Measurements from ENCODE around the gene RAN. TPM values are rescaled to one million over a fixed set of nuclear protein-coding genes. Genes with fewer than 3 reads are reported as not detected.
A peak's percentile ranks its signal among the peaks of the same experiment; 100 is the strongest.
"Not testable (repeated sequence)": the region's sequence is repeated elsewhere in the genome, so short reads cannot be mapped to it uniquely, and the experiment has no call there.

RAN gene
- total and polyA plus RNA-seq, 7 experiments from 2014 or later = 255 to 925 (median 287) TPM

DNA sequence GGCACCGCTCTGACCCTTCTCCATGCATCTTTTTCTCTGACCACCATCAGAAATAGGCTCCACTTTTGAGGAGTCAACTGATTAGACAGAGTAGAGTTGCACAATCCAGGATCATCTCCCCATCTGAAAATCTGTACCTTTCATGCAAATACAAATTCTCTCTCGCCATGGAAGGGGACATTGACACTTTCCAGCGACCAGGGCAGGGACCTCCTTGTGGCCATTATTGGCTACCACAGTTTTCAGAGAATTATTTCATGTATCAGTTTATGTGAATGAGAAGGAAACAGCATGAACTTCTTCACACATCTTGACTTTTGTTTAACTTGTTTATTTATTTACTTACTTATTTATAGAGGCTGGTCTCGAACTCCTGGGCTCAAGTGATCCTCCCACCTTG is 13.8 kb upstream of the RAN start:
- H3K4me1 Mint-ChIP-seq = peaks cover 0 to 4% (median 0%) of the 10 kb centered on the region in 7 donors
- POLR2A ChIA-PET = no interaction called here
- H3K27ac ChIP-seq (ENCODE audit: low read depth, low read length) = no peak overlapping the region
- peaks cover 0 to 16% (median 10%) of the 10 kb centered on the region in 11 donors for H3K9me3 Mint-ChIP-seq
- H3K36me3 ChIP-seq (ENCODE audit: control insufficient read depth in 2 of 3, insufficient read depth in 3 of 3, low read length in 3 of 3) = no peaks in the 10 kb centered on the region
- H3K27me3 ChIP-seq (ENCODE audit: control insufficient read depth in 2 of 2, insufficient read depth in 2 of 2, low read length in 2 of 2) = no peaks in the 10 kb centered on the region
- H3K4me3 ChIP-seq (ENCODE audit: low read length) = no peak overlapping the region
- intact Hi-C loops (cut with micrococcal nuclease) = no loop called here
- peaks cover 0 to 13% (median 7%) of the 10 kb centered on the region in 5 donors for H3K27me3 Mint-ChIP-seq
- peaks cover 0 to 3% (median 0%) of the 10 kb centered on the region in 3 experiments for H3K9me3 ChIP-seq (ENCODE audit: control insufficient read depth in 2 of 3, low read length in 3 of 3)
- DNase-seq = no peak
- ATAC-seq = no peak
- no peak overlapping the region for H3K4me3 Mint-ChIP-seq
- no peaks in the 10 kb centered on the region for H3K4me1 ChIP-seq (ENCODE audit: control insufficient read depth in 2 of 2, insufficient read depth in 2 of 2, low read length in 2 of 2)
- no peak overlapping the region for H3K27ac Mint-ChIP-seq
- peaks cover 3 to 8% (median 7%) of the 10 kb centered on the region in 5 donors for H3K36me3 Mint-ChIP-seq
- CTCF ChIA-PET = no interaction called here

DNA sequence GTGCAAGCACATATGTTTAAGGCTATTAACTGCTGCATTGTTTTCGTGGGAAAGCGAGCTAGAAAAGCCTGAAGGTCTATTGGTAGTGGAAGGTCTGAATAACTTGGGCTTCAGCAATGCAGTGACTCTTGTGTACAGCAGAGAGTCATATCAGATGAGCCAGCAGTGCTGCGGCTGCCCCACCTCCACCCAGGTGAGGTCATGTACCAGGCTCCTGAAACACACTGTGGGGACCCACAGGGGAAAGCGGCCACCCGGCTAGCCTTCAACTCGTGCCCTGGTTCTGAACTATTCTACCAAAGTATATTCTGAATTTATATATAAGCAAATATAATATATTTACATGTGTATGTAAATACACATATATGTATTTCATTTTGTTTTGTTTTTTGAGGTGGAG is 12.7 kb upstream of the RAN start:
- Mint-ChIP-seq H3K27me3 (peaks cover 0 to 9% (median 6%) of the 10 kb centered on the region in 5 donors), H3K27ac (no peak overlapping the region), H3K4me3 (no peak overlapping the region), H3K9me3 (peaks cover 0 to 16% (median 10%) of the 10 kb centered on the region in 11 donors), H3K36me3 (peaks cover 3 to 8% (median 7%) of the 10 kb centered on the region in 5 donors), H3K4me1 (peaks cover 0 to 4% (median 0%) of the 10 kb centered on the region in 7 donors)
- DNase-seq (no peak), ATAC-seq (no peak)
- Histone ChIP-seq H3K4me3 (ENCODE audit: low read length) (no peak overlapping the region), H3K36me3 (ENCODE audit: control insufficient read depth in 2 of 3, insufficient read depth in 3 of 3, low read length in 3 of 3) (no peaks in the 10 kb centered on the region), H3K9me3 (ENCODE audit: control insufficient read depth in 2 of 3, low read length in 3 of 3) (peaks cover 0 to 3% (median 0%) of the 10 kb centered on the region in 3 experiments), H3K4me1 (ENCODE audit: control insufficient read depth in 2 of 2, insufficient read depth in 2 of 2, low read length in 2 of 2) (no peaks in the 10 kb centered on the region), H3K27me3 (ENCODE audit: control insufficient read depth in 2 of 2, insufficient read depth in 2 of 2, low read length in 2 of 2) (no peaks in the 10 kb centered on the region), H3K27ac (ENCODE audit: low read depth, low read length) (no peak overlapping the region)
- intact Hi-C loops (cut with micrococcal nuclease) = no loop called here
- POLR2A ChIA-PET = interaction anchor here (1.3 kb wide), 1 partner anchor 10 kb away, joined by 4 read pairs; no protein-coding TSS in a partner anchor
- CTCF ChIA-PET = no interaction called here

DNA sequence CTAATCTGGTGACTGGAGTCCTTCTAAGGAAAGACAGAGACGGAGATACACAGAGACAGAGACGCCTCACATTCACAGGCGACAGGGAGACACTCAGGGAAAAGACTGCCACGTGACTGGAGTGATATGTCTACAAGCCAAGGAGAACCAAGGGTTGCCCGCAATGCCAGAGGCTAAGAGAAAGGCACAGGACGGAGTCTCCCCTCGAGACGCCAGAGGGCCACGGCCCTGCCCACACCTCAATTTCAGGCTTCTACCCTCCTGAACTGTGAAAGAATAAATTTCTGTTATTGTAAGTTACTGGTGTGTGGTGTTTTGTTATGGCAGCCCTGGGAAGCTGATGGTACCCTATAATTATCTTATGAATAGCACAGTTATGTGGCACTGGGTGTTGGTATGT is 11.6 kb upstream of the RAN start:
- no peak for ATAC-seq
- CTCF ChIA-PET = no interaction called here

DNA sequence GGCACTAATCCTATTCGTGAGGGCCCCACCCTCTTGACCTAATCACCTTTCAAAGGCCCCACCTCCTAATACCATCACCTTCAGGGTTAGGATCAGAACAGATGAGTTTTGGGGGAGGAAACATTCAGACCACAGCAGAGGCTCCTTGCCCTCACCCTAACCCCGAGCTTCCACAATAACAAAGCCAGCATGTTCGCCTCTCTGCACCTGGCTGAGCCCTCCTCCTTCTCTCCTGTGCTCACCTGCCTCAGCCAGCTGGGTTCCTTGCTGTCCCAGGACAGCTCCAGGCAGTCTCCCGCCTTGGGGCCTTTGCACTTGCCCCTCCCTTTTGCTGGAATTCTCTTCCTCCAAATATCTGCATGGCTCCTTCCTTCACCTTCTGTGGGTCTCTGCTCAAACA is 9.7 kb upstream of the RAN start:
- H3K27ac Mint-ChIP-seq = peak overlapping the region in 2 of 9 donors; percentile 56 to 57
- peaks cover 0 to 4% (median under 1%) of the 10 kb centered on the region in 5 donors for H3K27me3 Mint-ChIP-seq
- Histone ChIP-seq H3K4me1 (ENCODE audit: control insufficient read depth in 2 of 2, insufficient read depth in 2 of 2, low read length in 2 of 2) (peaks cover 0 to 2% of the 10 kb centered on the region in 2 donors), H3K27ac (ENCODE audit: low read depth, low read length) (no peak overlapping the region), H3K9me3 (ENCODE audit: control insufficient read depth in 2 of 3, low read length in 3 of 3) (peaks cover 0 to under 1% (median 0%) of the 10 kb centered on the region in 3 experiments), H3K4me3 (ENCODE audit: low read length) (no peak overlapping the region), H3K36me3 (ENCODE audit: control insufficient read depth in 2 of 3, insufficient read depth in 3 of 3, low read length in 3 of 3) (no peaks in the 10 kb centered on the region), H3K27me3 (ENCODE audit: control insufficient read depth in 2 of 2, insufficient read depth in 2 of 2, low read length in 2 of 2) (no peaks in the 10 kb centered on the region)
- ChIA-PET POLR2A (no interaction called here), CTCF (no interaction called here)
- intact Hi-C loops (cut with micrococcal nuclease) = no loop called here
- ATAC-seq (no peak), DNase-seq (no peak)
- H3K4me3 Mint-ChIP-seq = no peak overlapping the region
- H3K36me3 Mint-ChIP-seq = peaks cover 0 to 7% (median 4%) of the 10 kb centered on the region in 5 donors
- peaks cover 0 to 11% (median 5%) of the 10 kb centered on the region in 11 donors for H3K9me3 Mint-ChIP-seq
- H3K4me1 Mint-ChIP-seq = peaks cover 0 to 15% (median 11%) of the 10 kb centered on the region in 7 donors

More for the DNA sequence above, 11.6 kb upstream of the RAN start:
- Mint-ChIP-seq H3K27me3 (peaks cover 0 to 7% (median 5%) of the 10 kb centered on the region in 5 donors), H3K4me3 (no peak overlapping the region), H3K27ac (no peak overlapping the region), H3K4me1 (peaks cover 0 to 4% (median 0%) of the 10 kb centered on the region in 7 donors), H3K9me3 (peaks cover 0 to 16% (median 10%) of the 10 kb centered on the region in 11 donors), H3K36me3 (peaks cover 3 to 11% (median 7%) of the 10 kb centered on the region in 5 donors)
- H3K4me3 ChIP-seq (ENCODE audit: low read length) = no peak overlapping the region
- no peaks in the 10 kb centered on the region for H3K4me1 ChIP-seq (ENCODE audit: control insufficient read depth in 2 of 2, insufficient read depth in 2 of 2, low read length in 2 of 2)
- intact Hi-C loops (cut with micrococcal nuclease) = no loop called here
- no peak overlapping the region for H3K27ac ChIP-seq (ENCODE audit: low read depth, low read length)
- no peaks in the 10 kb centered on the region for H3K36me3 ChIP-seq (ENCODE audit: control insufficient read depth in 2 of 3, insufficient read depth in 3 of 3, low read length in 3 of 3)
- no peak for DNase-seq
- H3K9me3 ChIP-seq (ENCODE audit: control insufficient read depth in 2 of 3, low read length in 3 of 3) = peaks cover 0 to 3% (median 0%) of the 10 kb centered on the region in 3 experiments
- H3K27me3 ChIP-seq (ENCODE audit: control insufficient read depth in 2 of 2, insufficient read depth in 2 of 2, low read length in 2 of 2) = no peaks in the 10 kb centered on the region
- POLR2A ChIA-PET = interaction anchor here (1.1 to 1.3 kb wide), 2 partner anchors 9 to 15 kb away, joined by 3 to 4 read pairs; no protein-coding TSS in a partner anchor

DNA sequence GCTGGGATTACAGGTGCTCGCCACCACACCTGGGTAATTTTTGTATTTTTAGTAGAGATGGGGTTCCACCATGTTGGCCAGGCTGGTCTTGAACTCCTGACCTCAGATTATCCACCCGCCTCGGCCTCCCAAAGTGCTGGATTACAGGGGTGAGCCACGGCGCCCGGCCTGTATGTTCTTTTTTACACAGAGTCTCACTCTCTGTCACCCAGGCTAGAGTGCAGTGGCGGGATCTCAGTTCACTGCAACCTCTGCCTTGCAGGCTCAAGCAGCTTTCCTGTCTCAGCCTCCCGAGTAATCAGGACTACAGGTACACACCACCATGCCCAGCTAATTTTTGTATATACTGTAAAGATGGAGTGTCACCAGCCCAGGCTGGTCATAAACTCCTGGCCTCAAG is 9.1 kb upstream of the RAN start:
- CTCF ChIA-PET; H3K27ac ChIP-seq (ENCODE audit: low read depth, low read length); H3K9me3 Mint-ChIP-seq; POLR2A ChIA-PET; DNase-seq; ATAC-seq; H3K27me3 Mint-ChIP-seq; H3K36me3 ChIP-seq (ENCODE audit: control insufficient read depth in 2 of 3, insufficient read depth in 3 of 3, low read length in 3 of 3); H3K27ac Mint-ChIP-seq; intact Hi-C loops (cut with micrococcal nuclease); H3K4me3 ChIP-seq (ENCODE audit: low read length); H3K36me3 Mint-ChIP-seq; H3K4me1 ChIP-seq (ENCODE audit: control insufficient read depth in 2 of 2, insufficient read depth in 2 of 2, low read length in 2 of 2); H3K27me3 ChIP-seq (ENCODE audit: control insufficient read depth in 2 of 2, insufficient read depth in 2 of 2, low read length in 2 of 2); H3K4me3 Mint-ChIP-seq; H3K9me3 ChIP-seq (ENCODE audit: control insufficient read depth in 2 of 3, low read length in 3 of 3): not testable (repeated sequence)
- H3K4me1 Mint-ChIP-seq = peaks cover 4 to 18% (median 14%) of the 10 kb centered on the region in 7 donors

DNA sequence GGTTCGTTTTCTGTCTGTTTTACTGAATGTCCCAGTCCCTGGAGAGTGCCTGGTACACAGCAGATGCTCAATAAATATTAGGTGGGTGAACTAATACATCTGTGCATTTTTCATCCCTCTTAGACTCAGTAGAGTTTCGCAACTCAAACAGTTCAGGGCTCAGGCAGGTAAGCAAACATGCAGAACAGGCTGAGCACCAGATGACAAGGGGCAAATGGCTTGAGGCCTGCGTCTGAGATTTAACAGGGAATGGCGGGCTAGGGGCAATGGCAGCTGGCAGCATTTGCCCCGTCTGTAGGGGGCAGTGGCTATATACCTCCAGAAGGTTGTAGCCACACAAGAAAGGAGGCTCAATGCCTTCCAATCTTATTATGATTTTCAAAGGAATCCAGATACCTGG is 8.6 kb upstream of the RAN start:
- Histone ChIP-seq H3K9me3 (ENCODE audit: control insufficient read depth in 2 of 3, low read length in 3 of 3) (no peaks in the 10 kb centered on the region), H3K27me3 (ENCODE audit: control insufficient read depth in 2 of 2, insufficient read depth in 2 of 2, low read length in 2 of 2) (no peaks in the 10 kb centered on the region), H3K4me3 (ENCODE audit: low read length) (no peak overlapping the region), H3K4me1 (ENCODE audit: control insufficient read depth in 2 of 2, insufficient read depth in 2 of 2, low read length in 2 of 2) (peaks cover 7 to 13% of the 10 kb centered on the region in 2 donors), H3K36me3 (ENCODE audit: control insufficient read depth in 2 of 3, insufficient read depth in 3 of 3, low read length in 3 of 3) (no peaks in the 10 kb centered on the region), H3K27ac (ENCODE audit: low read depth, low read length) (no peak overlapping the region)
- POLR2A ChIA-PET = no interaction called here
- DNase-seq = no peak
- H3K27me3 Mint-ChIP-seq = no peaks in the 10 kb centered on the region
- peak overlapping the region in 2 of 9 donors; percentile 63 for H3K27ac Mint-ChIP-seq
- ATAC-seq = no peak
- H3K9me3 Mint-ChIP-seq = peaks cover 0 to 7% (median 0%) of the 10 kb centered on the region in 11 donors
- H3K36me3 Mint-ChIP-seq = peaks cover 0 to 7% (median 0%) of the 10 kb centered on the region in 5 donors
- intact Hi-C loops (cut with micrococcal nuclease) = no loop called here
- H3K4me3 Mint-ChIP-seq = no peak overlapping the region
- peaks cover 6 to 23% (median 15%) of the 10 kb centered on the region in 7 donors for H3K4me1 Mint-ChIP-seq
- CTCF ChIA-PET = no interaction called here

DNA sequence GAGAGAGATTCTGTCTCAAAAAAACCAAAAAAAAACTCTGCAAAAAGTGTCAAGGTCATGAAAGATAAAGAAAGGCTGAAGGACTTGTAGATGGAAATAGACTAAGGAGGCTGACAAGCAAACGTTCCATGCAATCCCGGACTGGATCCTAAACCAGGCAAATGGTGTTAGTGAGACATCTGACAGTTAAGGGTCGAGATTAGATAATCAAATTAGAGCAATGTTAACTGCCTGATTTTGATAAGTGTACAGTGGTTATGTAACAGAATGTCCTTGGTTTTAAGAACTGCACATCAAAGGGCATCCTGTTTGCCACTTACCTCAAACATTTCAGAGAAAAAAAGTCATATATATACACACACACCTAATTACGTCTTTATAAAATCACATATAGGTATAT is 3.5 kb upstream of the RAN start:
- Mint-ChIP-seq H3K4me1 (peaks cover 20 to 63% (median 51%) of the 10 kb centered on the region in 7 donors), H3K9me3 (peaks cover 0 to 5% (median 0%) of the 10 kb centered on the region in 11 donors), H3K27ac (peak overlapping the region in 8 of 9 donors; percentile 92 to 99 (median 96)), H3K4me3 (peak overlapping the region in 9 of 10 donors; percentile 0 to 83 (median 61)), H3K36me3 (peaks cover 5 to 11% (median 8%) of the 10 kb centered on the region in 5 donors), H3K27me3 (no peaks in the 10 kb centered on the region)
- CTCF ChIA-PET = no interaction called here
- POLR2A ChIA-PET = interaction anchor here (0.6 to 4.2 kb wide), 5 partner anchors 9 to 84 kb away, joined by 3 to 26 read pairs (median 5); partner anchors contain the start of gene STX2
- peak in 7 of 9 donors; percentile 52 to 84 (median 79) for DNase-seq
- intact Hi-C loops (cut with micrococcal nuclease) = no loop called here
- Histone ChIP-seq H3K36me3 (ENCODE audit: control insufficient read depth in 2 of 3, insufficient read depth in 3 of 3, low read length in 3 of 3) (peaks cover 0 to 5% (median 0%) of the 10 kb centered on the region in 3 experiments), H3K4me3 (ENCODE audit: low read length) (peak overlapping the region; percentile 42), H3K9me3 (ENCODE audit: control insufficient read depth in 2 of 3, low read length in 3 of 3) (no peaks in the 10 kb centered on the region), H3K27ac (ENCODE audit: low read depth, low read length) (peak overlapping the region; percentile 68), H3K27me3 (ENCODE audit: control insufficient read depth in 2 of 2, insufficient read depth in 2 of 2, low read length in 2 of 2) (no peaks in the 10 kb centered on the region), H3K4me1 (ENCODE audit: control insufficient read depth in 2 of 2, insufficient read depth in 2 of 2, low read length in 2 of 2) (peaks cover 34 to 39% of the 10 kb centered on the region in 2 donors)
- peak; percentile 14 for ATAC-seq

Measured in naive thymus-derived CD4-positive, alpha-beta T cell (primary cell).